Measurements from ENCODE around the gene SMYD4.

The SMYD4 gene, protein sequence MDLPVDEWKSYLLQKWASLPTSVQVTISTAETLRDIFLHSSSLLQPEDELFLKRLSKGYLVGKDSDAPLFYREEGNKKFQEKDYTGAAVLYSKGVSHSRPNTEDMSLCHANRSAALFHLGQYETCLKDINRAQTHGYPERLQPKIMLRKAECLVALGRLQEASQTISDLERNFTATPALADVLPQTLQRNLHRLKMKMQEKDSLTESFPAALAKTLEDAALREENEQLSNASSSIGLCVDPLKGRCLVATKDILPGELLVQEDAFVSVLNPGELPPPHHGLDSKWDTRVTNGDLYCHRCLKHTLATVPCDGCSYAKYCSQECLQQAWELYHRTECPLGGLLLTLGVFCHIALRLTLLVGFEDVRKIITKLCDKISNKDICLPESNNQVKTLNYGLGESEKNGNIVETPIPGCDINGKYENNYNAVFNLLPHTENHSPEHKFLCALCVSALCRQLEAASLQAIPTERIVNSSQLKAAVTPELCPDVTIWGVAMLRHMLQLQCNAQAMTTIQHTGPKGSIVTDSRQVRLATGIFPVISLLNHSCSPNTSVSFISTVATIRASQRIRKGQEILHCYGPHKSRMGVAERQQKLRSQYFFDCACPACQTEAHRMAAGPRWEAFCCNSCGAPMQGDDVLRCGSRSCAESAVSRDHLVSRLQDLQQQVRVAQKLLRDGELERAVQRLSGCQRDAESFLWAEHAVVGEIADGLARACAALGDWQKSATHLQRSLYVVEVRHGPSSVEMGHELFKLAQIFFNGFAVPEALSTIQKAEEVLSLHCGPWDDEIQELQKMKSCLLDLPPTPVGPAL

DNA sequence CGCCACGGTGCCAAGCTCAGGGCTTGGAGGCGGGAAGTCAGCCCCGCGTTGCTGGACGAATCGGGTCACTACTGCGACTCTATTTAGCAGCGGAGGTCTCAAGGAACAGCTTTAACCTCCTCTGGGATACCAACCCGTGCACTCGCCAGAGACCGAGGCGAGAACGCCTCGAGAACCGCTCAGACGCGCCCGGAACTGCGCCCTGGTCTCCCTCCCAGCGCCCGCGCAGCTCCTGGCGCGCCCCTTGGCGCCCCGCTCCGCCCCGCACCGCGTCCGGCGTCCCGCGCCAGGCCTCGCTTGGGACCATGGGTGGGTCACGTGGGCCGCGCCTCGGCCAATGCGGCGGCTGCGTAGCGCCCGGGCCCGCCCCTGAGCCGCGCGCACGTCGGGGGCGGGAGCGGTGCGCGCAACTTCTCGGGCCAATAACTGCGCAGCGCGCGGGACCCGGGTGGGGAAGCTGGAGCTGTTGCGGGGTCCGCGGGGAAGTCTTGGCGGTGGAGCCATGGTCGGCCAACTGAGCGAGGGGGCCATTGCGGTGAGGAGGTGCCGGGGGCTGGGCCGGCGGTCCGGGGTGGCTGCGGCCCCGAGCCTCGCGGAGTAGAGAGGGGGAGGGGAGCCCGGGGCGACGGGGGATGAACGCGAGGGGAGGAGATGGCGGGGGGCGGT lies at the start of gene SMYD4, which contains the start of gene RPA1:
Gene SMYD4 (minus strand): TSS at position 311 of the 666 bp plus-strand sequence. CDS start 1,908 bp downstream, outside the sequence.
Gene RPA1 (plus strand): TSS at position 414 of the 666 bp plus-strand sequence. CDS start 89 bp downstream, at position 503.
- H3K27ac ChIP-seq (ENCODE audit: low read length): no peak within 1 kb of the TSS
- WGBS (ENCODE audit: insufficient coverage, insufficient read length): no CpG with 5 or more reads among the region's 83 CpGs
- H3K9me3 ChIP-seq (ENCODE audit: control insufficient read depth, insufficient read depth, low read length): no peaks in the 10 kb centered on the region
- H3K4me3 ChIP-seq (ENCODE audit: low read length): peak within 1 kb of the TSS; percentile 95
- DNase-seq (ENCODE audit: low read depth, low spot score): peak; percentile 47
- H3K4me1 ChIP-seq (ENCODE audit: control insufficient read depth, insufficient read depth, low read length): no peaks in the 10 kb centered on the region
- H3K36me3 ChIP-seq (ENCODE audit: control insufficient read depth, insufficient read depth, low read length): peaks cover 7% of the 10 kb centered on the region; the same call in 1 of the 2 replicates
- no peaks in the 10 kb centered on the region for H3K27me3 ChIP-seq (ENCODE audit: control insufficient read depth, insufficient read depth, low read length)

DNA sequence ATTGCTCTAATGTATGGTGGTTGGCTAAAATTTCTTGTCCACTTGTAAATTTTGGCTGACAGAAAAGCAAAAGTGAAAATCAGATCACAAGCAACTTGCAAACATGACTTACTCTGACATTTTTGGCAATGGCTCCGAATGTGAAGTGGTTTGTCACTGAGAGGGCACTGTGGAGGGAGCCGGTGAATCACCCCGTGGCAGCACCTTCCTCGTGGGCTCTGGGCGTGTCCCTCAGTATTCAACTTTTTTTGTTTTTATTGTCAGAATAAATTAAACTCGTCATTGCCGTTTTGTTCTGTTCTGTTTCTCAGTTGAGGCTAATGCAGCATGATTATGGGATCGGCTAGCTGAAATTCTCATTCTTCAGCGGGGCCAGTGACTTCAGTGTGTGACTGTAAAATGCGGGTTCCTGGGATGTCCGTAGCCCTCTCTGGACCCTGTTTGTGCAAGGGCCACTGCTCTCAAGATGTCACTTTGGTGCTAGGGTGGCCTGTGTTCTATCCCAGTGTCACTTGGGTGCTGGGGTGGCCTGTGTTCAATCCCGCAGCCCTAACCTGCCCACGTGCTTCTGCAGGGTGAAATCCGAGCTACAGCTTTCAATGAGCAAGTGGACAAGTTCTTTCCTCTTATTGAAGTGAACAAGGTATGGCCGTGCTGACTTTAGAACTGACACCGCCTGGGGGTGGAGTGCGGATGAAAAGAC lies 48.9 kb upstream of the SMYD4 start:
- no CpG with 5 or more reads among the region's 17 CpGs for WGBS (ENCODE audit: insufficient coverage, insufficient read length)
- no peaks in the 10 kb centered on the region for H3K9me3 ChIP-seq (ENCODE audit: control insufficient read depth, insufficient read depth, low read length)
- H3K27me3 ChIP-seq (ENCODE audit: control insufficient read depth, insufficient read depth, low read length): no peaks in the 10 kb centered on the region
- H3K36me3 ChIP-seq (ENCODE audit: control insufficient read depth, insufficient read depth, low read length): peaks cover 29% of the 10 kb centered on the region
- H3K4me1 ChIP-seq (ENCODE audit: control insufficient read depth, insufficient read depth, low read length): no peaks in the 10 kb centered on the region
- no peak overlapping the region for H3K27ac ChIP-seq (ENCODE audit: low read length)
- no peak for DNase-seq (ENCODE audit: low read depth, low spot score)
- no peak overlapping the region for H3K4me3 ChIP-seq (ENCODE audit: low read length)

DNA sequence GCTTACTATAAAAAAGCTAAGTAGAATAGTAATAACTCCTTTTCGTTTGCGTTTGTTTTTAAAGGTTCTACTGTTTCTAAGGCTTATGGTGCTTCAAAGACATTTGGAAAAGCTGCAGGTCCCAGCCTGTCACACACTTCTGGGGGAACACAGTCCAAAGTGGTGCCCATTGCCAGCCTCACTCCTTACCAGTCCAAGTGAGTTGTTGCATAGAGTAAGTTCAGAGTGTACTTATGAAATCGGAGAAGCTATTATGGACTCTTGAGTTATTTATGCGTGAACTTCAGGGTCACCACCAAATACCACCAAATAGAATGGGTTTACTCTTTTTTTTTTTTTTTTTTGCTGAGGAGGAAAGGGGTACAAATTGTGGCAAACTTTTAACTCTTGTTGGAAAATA lies 45.9 kb upstream of the SMYD4 start:
- no peak for DNase-seq (ENCODE audit: low read depth, low spot score)
- no CpG with 5 or more reads among the region's 4 CpGs for WGBS (ENCODE audit: insufficient coverage, insufficient read length)
- peaks cover 21% of the 10 kb centered on the region for H3K36me3 ChIP-seq (ENCODE audit: control insufficient read depth, insufficient read depth, low read length)
- H3K27ac ChIP-seq (ENCODE audit: low read length): no peak overlapping the region
- no peaks in the 10 kb centered on the region for H3K27me3 ChIP-seq (ENCODE audit: control insufficient read depth, insufficient read depth, low read length)
- no peaks in the 10 kb centered on the region for H3K9me3 ChIP-seq (ENCODE audit: control insufficient read depth, insufficient read depth, low read length)
- H3K4me3 ChIP-seq (ENCODE audit: low read length): no peak overlapping the region
- no peaks in the 10 kb centered on the region for H3K4me1 ChIP-seq (ENCODE audit: control insufficient read depth, insufficient read depth, low read length)

DNA sequence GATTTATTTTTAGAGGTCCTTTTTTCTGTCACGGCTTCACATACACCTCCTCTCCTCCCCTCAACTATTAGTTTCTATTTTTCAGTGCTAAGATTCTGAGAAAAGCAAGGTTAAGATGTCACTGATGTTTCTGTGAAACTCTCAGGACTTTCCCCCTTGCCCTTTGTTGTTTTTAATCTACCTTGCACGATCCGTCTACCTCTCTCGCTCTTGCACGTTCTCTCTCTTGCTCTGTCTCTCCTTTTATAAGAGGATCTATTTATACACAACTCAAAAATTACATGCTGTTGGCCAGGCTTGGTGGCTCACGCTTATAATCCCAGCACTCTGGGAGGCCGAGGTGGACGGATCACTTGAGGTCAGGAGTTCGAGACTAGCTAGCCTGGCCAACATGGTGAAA lies 43.7 kb upstream of the SMYD4 start:
- no CpG with 5 or more reads among the region's 9 CpGs for WGBS (ENCODE audit: insufficient coverage, insufficient read length)
- Histone ChIP-seq H3K4me3 (ENCODE audit: low read length) (no peak overlapping the region), H3K27me3 (ENCODE audit: control insufficient read depth, insufficient read depth, low read length) (no peaks in the 10 kb centered on the region), H3K36me3 (ENCODE audit: control insufficient read depth, insufficient read depth, low read length) (peaks cover 12% of the 10 kb centered on the region; the same call in 1 of the 2 replicates), H3K9me3 (ENCODE audit: control insufficient read depth, insufficient read depth, low read length) (no peaks in the 10 kb centered on the region), H3K4me1 (ENCODE audit: control insufficient read depth, insufficient read depth, low read length) (no peaks in the 10 kb centered on the region), H3K27ac (ENCODE audit: low read length) (no peak overlapping the region)
- DNase-seq (ENCODE audit: low read depth, low spot score): no peak

DNA sequence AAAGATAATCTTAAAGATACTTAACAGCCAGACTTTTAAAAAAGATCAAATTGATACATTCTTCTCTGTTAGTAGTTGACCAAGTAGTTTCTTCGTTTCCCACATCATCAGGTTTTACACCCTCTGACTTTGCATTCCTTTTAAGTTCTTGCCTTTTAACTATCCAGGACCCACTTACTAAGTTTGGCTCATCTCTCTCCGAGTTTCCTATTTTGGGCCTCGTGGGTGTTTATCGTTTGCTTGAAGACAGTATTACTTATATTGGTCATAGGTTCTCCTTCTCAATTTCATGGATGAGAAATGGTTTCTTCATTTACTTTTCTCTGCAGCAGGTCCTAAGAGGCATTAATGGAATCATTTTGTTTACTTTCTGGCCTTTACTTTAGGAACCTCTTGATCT lies 43.3 kb upstream of the SMYD4 start:
- no peak overlapping the region for H3K4me3 ChIP-seq (ENCODE audit: low read length)
- peaks cover 12% of the 10 kb centered on the region; the same call in 1 of the 2 replicates for H3K36me3 ChIP-seq (ENCODE audit: control insufficient read depth, insufficient read depth, low read length)
- WGBS (ENCODE audit: insufficient coverage, insufficient read length): no CpG with 5 or more reads among the region's 4 CpGs
- H3K27me3 ChIP-seq (ENCODE audit: control insufficient read depth, insufficient read depth, low read length): no peaks in the 10 kb centered on the region
- no peak for DNase-seq (ENCODE audit: low read depth, low spot score)
- H3K9me3 ChIP-seq (ENCODE audit: control insufficient read depth, insufficient read depth, low read length): no peaks in the 10 kb centered on the region
- no peaks in the 10 kb centered on the region for H3K4me1 ChIP-seq (ENCODE audit: control insufficient read depth, insufficient read depth, low read length)
- no peak overlapping the region for H3K27ac ChIP-seq (ENCODE audit: low read length)

DNA sequence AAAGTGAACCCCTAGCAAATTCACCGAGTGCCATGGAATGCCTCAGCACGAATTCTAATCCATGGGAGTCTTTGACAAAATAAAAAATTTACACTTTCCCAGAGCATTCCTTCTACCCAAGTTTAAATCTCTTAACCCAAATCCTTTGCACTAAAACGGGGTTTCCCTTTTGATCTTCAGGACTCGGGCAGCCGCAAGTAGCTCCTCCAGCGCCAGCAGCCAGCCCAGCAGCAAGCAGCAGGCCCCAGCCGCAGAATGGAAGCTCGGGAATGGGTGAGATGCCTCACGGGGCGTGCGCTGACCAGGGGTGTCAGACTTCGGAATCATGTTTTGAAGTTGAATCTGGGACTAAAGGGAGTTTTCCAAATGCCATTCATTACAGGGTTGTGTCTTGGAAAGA lies 42.6 kb upstream of the SMYD4 start:
- Histone ChIP-seq H3K4me3 (ENCODE audit: low read length) (no peak overlapping the region), H3K4me1 (ENCODE audit: control insufficient read depth, insufficient read depth, low read length) (no peaks in the 10 kb centered on the region), H3K36me3 (ENCODE audit: control insufficient read depth, insufficient read depth, low read length) (peaks cover 9% of the 10 kb centered on the region; the same call in 1 of the 2 replicates), H3K27me3 (ENCODE audit: control insufficient read depth, insufficient read depth, low read length) (no peaks in the 10 kb centered on the region), H3K27ac (ENCODE audit: low read length) (no peak overlapping the region), H3K9me3 (ENCODE audit: control insufficient read depth, insufficient read depth, low read length) (no peaks in the 10 kb centered on the region)
- no CpG with 5 or more reads among the region's 12 CpGs for WGBS (ENCODE audit: insufficient coverage, insufficient read length)
- no peak for DNase-seq (ENCODE audit: low read depth, low spot score)

DNA sequence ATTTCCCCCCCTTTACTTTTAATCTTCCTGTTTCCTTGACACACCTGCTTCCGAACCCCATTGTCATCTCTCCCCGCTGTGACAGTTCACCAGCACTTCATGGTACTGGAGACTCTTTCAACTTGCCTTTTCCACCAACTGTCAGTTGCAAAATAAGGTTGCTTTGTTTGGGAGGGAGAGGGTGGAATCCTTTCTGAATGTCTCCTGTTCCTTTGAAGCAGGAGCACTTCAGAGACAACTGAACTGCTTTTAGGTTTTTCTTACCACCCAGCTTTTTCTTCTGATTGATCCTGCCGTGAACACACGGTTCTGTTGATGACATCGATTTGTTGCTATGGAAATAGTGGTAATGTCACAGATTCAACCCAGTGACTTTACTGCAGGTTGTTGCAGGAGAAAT lies 42.1 kb upstream of the SMYD4 start:
- no peaks in the 10 kb centered on the region for H3K9me3 ChIP-seq (ENCODE audit: control insufficient read depth, insufficient read depth, low read length)
- WGBS (ENCODE audit: insufficient coverage, insufficient read length): no CpG with 5 or more reads among the region's 5 CpGs
- no peak for DNase-seq (ENCODE audit: low read depth, low spot score)
- no peaks in the 10 kb centered on the region for H3K27me3 ChIP-seq (ENCODE audit: control insufficient read depth, insufficient read depth, low read length)
- H3K4me1 ChIP-seq (ENCODE audit: control insufficient read depth, insufficient read depth, low read length): no peaks in the 10 kb centered on the region
- H3K4me3 ChIP-seq (ENCODE audit: low read length): no peak overlapping the region
- H3K36me3 ChIP-seq (ENCODE audit: control insufficient read depth, insufficient read depth, low read length): peaks cover 6% of the 10 kb centered on the region; the same call in 1 of the 2 replicates
- H3K27ac ChIP-seq (ENCODE audit: low read length): no peak overlapping the region

DNA sequence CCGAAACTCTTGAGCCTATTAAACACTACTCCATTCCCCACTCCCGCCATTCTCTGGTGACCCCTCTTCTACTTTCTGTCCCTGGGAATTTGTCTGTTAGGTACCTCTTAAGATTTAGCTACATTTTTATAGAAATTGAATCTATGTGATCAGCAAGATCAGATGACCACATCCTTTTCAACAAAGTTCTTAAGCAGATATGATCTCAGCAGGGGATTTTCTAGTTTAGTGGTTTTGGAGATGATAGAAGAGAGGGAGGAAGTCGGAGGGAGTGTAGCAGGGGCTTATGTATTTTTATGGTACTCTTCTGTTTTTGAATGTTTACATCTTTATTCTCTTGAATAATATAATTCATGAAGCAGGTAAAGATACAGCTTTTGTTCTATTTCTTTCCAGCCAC lies 40.9 kb upstream of the SMYD4 start:
- no peak overlapping the region for H3K27ac ChIP-seq (ENCODE audit: low read length)
- no peak for DNase-seq (ENCODE audit: low read depth, low spot score)
- peaks cover 5% of the 10 kb centered on the region; the same call in 1 of the 2 replicates for H3K36me3 ChIP-seq (ENCODE audit: control insufficient read depth, insufficient read depth, low read length)
- H3K4me1 ChIP-seq (ENCODE audit: control insufficient read depth, insufficient read depth, low read length): no peaks in the 10 kb centered on the region
- H3K9me3 ChIP-seq (ENCODE audit: control insufficient read depth, insufficient read depth, low read length): no peaks in the 10 kb centered on the region
- H3K4me3 ChIP-seq (ENCODE audit: low read length): no peak overlapping the region
- WGBS (ENCODE audit: insufficient coverage, insufficient read length): 100% methylated on average over 1 of the region's 3 CpGs
- no peaks in the 10 kb centered on the region for H3K27me3 ChIP-seq (ENCODE audit: control insufficient read depth, insufficient read depth, low read length)

DNA sequence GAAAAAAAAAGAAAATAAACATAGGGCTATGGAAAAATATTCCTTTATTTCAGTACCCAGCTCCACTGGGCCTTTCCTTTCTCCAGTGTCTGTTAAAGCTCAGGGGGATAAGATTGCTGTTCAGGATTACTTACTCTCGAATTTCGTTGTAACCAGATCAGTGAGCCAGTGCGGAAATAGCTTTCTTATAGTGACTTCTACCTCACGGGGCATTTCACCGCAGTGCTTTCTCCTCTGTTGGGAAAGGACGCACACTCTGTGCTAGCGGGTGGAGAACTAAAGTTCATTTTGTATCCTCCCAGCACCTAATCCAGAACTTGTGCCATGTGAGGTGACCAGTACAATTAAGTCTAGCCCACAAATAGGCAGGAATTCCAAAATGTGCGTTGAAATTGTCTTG lies 38.4 kb upstream of the SMYD4 start:
- Histone ChIP-seq H3K4me1 (ENCODE audit: control insufficient read depth, insufficient read depth, low read length) (no peaks in the 10 kb centered on the region), H3K36me3 (ENCODE audit: control insufficient read depth, insufficient read depth, low read length) (no peaks in the 10 kb centered on the region), H3K4me3 (ENCODE audit: low read length) (no peak overlapping the region), H3K9me3 (ENCODE audit: control insufficient read depth, insufficient read depth, low read length) (no peaks in the 10 kb centered on the region), H3K27me3 (ENCODE audit: control insufficient read depth, insufficient read depth, low read length) (no peaks in the 10 kb centered on the region), H3K27ac (ENCODE audit: low read length) (no peak overlapping the region)
- no CpG with 5 or more reads among the region's 8 CpGs for WGBS (ENCODE audit: insufficient coverage, insufficient read length)
- DNase-seq (ENCODE audit: low read depth, low spot score): no peak

DNA sequence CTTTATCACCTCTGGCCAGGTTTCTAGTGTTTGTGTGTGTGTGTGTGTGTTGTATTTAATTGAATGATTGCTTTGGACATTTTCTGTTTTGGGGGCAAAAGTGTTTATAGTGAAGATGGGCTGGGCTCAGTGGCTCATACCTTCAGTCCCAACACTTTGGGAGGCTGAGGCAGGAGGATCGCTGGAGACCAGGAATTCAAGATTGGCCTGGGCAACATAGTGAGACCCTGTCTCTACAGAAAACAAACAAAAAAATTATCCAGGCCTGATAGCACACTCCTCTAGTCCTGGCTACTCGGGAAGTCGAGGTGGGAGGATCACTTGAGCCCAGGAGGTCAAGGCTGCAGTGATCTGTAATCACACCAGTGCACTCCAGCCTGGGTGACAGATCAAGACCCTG lies 37.6 kb upstream of the SMYD4 start:
- Histone ChIP-seq H3K4me3 (ENCODE audit: low read length) (no peak overlapping the region), H3K4me1 (ENCODE audit: control insufficient read depth, insufficient read depth, low read length) (no peaks in the 10 kb centered on the region), H3K27me3 (ENCODE audit: control insufficient read depth, insufficient read depth, low read length) (no peaks in the 10 kb centered on the region), H3K9me3 (ENCODE audit: control insufficient read depth, insufficient read depth, low read length) (no peaks in the 10 kb centered on the region), H3K36me3 (ENCODE audit: control insufficient read depth, insufficient read depth, low read length) (no peaks in the 10 kb centered on the region), H3K27ac (ENCODE audit: low read length) (no peak overlapping the region)
- no CpG with 5 or more reads among the region's 3 CpGs for WGBS (ENCODE audit: insufficient coverage, insufficient read length)
- no peak for DNase-seq (ENCODE audit: low read depth, low spot score)
